HS-5 (cell line): Measurements from ENCODE around the gene GNPDA2.
"Not testable (repeated sequence)": the region's sequence is repeated elsewhere in the genome, so short reads cannot be mapped to it uniquely, and the experiment has no call there.

Experiments used
- DNase-seq: peaks from one replicate; pipeline ENCODE4 v3.0.0-alpha.2; 2012; ENCODE audit warnings: low read depth

The GNPDA2 gene

DNA sequence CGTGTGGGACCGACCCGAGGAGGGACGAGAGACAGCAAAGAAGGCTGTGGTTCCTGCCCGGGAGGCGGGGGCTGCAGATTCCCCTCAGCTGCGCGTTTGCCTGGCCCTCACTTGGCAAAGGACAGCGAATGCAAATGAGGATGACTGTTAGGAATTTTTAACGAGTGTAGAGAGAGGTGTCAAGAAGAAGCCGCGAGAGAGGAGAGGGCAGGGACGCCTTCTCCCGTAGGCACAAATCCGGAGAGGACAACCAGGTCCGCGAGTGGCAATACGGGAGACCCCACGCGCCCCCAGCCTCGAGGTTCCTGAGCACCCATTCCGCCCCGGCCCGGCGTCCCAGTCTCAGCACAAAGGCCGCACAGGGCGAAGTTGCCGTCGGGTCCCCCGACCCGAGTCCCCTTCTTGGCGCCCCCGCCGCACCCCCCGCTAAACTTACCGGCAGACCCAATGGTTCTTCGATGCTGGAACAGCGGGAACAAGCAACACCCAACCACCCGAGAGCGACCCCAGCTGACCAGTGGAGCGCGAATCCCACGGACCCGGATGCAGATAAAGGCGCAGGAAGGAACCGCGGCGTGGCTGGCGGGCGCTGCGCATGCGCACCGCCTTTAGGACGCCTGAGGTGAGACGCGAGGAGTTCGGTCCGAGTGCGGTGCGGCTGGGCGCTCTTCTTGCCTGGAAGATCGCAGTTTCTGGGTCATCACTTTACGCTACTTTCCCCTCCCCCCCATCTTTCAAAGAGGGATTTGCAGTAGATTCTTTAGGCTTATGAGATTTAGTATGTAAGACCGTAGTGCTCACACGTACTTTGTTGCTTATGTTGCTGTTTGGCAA, at the start of gene GNPDA2:
Gene GNPDA2, minus strand, starts transcription at position 519 of the 834 bp plus-strand sequence. CDS start 4,349 bp downstream, outside the sequence.
- DNase-seq = peak; percentile 60

GRCh38 chr4:44772340-44772739, 46.0 kb upstream of the GNPDA2 start:
- no peak for DNase-seq

DNA sequence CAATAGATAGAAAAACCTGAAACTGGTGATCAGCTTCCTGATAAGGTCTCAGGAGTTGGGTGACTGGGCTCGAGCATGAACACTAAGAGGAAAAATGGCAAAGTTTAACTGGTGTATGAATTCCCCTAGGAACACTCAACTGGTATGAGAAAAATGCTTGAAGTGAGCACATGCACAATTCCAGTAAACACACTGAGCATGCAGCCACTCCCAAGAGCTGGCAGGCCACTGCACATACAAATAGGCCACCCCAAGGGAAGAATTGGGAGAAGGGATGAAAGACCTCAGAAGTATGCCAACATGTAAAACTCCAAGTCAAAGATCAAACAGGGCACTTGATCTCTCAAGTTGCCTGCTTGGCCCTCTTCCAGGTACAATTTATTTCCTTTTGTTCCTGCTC, 45.4 kb upstream of the GNPDA2 start:
- no peak for DNase-seq

GRCh38 chr4:44766453-44766852, 40.1 kb upstream of the GNPDA2 start:
- no peak for DNase-seq

- no peak for DNase-seq
Observed at GRCh38 chr4:44765116-44765515, 38.8 kb upstream of the GNPDA2 start.

GRCh38 chr4:44761306-44761705, 35.0 kb upstream of the GNPDA2 start:
- no peak for DNase-seq

- peak; percentile 35 for DNase-seq
Observed at GRCh38 chr4:44760142-44760898, 34.0 kb upstream of the GNPDA2 start.

- DNase-seq = no peak
Observed at GRCh38 chr4:44756559-44756958, 30.2 kb upstream of the GNPDA2 start.

DNA sequence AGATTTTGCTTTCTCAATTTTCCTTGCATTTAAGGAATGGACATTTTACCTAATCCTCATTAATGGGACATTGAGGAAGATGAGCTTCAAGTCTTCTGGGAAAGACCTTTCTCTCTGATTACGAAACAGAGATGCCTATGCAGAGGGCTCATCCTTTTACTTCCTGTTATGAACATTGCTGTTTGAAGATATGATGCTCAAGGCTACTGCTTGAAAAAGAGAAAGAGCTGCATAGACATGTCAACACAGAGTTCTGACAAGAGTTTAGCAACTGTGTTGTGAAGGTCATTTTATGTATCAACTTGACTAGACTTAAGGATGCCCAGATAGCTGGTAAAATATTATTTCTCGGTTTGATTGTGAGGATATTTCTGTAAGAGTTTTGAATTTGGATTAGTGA, 13.8 kb upstream of the GNPDA2 start:
- no peak for DNase-seq

- DNase-seq = no peak
Observed at GRCh38 chr4:44738615-44739014, 12.3 kb upstream of the GNPDA2 start.

DNA sequence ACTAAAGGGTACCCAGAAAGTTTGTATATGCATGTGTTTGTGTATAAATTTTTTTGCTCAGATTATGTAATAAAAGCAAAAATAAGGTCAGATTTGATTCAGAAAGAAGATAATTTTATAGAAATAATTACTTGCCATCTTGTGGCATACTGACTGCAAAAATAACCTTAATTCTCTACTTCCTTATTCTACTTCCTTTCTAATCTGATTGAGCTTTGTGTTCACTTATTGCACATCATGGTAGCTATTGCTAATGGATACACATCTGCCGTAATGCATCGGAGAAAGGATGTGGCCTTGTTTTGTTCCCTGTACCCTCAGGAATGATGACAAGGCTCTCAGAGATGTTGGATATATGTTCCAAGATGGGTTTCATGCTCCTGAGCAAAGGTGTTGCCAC, 10.5 kb upstream of the GNPDA2 start:
- DNase-seq = no peak

DNA sequence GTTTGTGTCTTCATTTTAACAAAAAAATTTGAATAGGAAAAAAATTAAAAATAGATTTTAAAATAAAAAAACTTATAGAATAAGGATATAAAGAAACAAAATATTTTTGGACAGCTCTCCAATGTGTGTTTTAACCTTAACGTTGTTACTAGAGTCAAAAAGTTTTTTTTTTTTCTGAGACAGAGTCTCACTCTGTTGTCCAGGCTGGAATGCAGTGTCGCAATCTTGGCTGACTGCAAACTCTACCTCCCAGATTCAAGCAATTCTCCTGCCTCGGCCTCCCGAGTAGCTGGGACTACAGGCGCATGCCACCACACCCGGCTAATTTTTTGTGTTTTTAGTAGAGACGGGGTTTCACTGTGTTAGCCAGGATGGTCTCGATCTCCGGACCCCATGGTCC, 2.3 kb upstream of the GNPDA2 start:
- DNase-seq = not testable (repeated sequence)

DNA sequence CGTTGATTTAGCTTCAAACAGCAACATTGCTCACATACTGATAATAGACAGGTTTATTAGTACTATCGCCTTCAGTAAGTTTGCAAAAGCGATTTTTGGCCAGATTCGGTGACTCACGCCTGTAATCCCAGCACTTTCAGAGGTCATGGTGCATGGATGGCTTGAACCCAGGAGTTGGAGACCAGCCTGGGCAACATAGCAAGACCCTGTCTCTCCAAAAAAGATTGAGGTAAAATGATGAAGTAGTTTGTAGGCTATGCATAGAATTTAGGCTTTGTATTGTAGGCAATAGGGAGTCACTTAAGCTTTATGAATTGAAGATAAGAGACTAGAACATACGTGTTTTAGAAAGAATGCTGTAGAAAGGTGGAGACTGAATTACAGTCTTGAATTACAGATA, 1.1 kb upstream of the GNPDA2 start:
- no peak for DNase-seq

- DNase-seq = peak; percentile 10
Observed at GRCh38 chr4:44725726-44726037, 674 bp downstream of the GNPDA2 start.

DNA sequence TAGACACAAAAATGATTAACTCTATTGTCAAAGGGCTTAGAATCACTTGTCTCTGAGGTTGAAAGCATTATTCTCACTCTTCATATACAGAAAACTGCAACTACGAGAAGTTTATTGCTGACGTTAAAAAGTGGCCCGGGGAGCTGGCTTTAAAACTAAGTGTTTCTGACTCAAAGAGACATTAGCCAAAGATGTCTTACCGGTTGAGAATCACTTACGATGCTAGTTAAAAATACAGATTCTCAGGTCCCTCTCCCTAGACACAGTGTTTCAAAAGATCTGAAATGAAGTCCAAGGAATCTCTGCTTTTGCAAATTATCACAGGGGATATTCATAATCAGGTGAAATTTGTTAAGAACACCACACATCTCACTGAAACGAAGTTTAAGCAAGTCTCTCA, 1.2 kb downstream of the GNPDA2 start:
- DNase-seq = no peak

GRCh38 chr4:44722001-44722400, 4.4 kb downstream of the GNPDA2 start:
- DNase-seq = no peak

DNA sequence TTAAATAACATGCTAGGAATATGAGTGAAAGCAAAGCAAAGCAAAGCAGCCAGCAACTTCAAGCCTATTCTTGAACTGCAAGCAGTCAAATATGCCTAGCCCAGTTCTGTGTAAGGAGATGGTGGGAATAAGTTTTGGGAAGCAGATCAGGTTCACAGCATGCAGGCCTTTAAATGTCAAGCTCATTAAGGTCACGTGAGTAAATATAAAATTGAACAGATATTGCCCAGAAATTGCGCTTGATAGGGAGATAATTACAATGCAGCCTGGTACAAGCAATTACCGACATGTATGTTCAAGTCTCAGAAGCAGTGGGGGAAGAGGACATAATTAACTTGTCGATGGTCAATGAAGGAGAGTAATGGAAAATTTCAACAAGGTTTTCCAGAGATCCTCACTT, 6.0 kb downstream of the GNPDA2 start:
- DNase-seq = no peak

DNA sequence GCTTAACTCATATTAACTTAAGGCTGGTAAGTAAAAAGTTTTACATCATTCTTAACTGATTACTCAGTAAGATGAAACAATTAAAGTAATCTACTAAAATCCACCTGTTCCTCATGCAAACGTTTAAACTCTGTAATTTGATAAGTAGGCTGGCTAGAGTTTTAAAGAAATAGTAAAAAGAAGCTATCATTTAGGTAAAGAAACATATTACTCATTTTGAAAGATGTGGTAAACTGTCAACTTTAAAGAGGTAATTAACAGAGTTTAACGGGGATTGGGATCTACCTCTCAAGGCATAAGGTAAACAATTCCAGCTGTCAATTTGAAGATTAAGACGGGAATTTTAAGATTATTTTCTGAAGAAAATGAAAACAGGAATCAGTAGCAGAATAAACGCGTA, 9.8 kb downstream of the GNPDA2 start:
- no peak for DNase-seq

DNA sequence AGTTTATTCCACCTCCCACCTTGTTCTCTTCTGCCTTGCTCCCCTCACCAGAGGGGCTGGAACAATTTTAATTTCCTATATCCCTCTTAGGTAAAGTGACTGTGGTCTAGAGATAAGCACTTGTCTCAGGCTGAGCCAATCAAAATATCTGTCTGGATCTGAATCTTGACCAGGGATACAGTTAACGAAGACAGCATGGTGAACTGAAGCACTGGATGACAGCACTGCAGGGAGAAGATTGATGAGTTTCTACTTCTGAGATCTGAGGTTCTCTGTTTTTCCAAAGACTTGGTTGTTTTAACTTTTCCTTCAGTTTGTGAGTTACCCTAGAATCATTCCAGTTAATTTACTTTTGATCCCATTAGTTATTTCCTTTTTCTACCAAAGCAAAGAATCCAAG, 13.2 kb downstream of the GNPDA2 start:
- no peak for DNase-seq

DNA sequence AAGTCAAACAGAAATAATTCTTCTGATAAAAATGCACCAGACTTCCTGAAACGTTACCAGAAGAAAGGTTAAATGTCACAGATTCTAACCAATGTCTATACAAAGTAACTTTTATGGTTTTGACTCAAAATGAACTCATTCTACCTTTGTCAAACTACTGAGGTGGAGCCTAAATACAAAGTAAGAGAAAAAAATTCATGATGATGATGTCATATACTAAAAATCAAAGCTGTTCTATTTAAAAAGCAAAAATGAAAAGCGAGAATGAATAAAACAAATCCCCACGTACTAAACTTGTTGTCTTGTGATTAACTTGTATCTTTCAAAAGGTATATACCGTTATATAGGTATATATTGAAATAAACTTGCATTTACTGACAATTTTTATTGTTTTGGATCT, 21.7 kb downstream of the GNPDA2 start:
- no peak for DNase-seq

GRCh38 chr4:44701037-44701436, 25.3 kb downstream of the GNPDA2 start:
- DNase-seq = no peak

DNA sequence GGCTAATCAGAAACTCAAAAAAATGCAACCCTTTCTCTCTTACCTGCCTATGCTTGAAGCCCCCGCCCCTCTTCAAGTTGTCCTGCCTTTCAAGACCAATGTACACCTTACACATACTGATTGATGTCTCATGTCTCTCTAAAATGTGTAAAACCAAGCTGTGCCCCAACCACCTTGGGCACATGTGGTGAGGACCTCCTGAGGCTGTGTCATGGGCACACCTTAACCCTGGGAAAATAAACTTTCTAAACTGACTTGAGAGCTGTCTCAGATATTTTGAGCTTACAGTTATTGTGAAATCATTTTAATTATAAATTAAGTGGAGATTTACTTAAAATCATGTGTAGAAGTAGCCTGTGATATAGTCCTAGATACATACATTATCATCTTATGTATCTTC, 25.9 kb downstream of the GNPDA2 start:
- DNase-seq = no peak

- no peak for DNase-seq
Observed at GRCh38 chr4:44684648-44685047, 41.7 kb downstream of the GNPDA2 start.

GRCh38 chr4:44679060-44679459, 47.3 kb downstream of the GNPDA2 start:
- DNase-seq = no peak
